Liver (tissue), 3 donors: Measurements from ENCODE around the gene ROR1.

ENCODE experiments used
- SP1 ChIP-seq: IDR thresholded peaks from 2 replicates; pipeline ENCODE4 v1.6.1; 2018; ENCODE audit warnings: antibody characterized with exemption, mild to moderate bottlenecking
- TF ChIP-seq, protein P1 (sequence below): fragments of 150-350 bp; IDR thresholded peaks from 2 replicates; pipeline ENCODE4 v1.5.1; 2017; ENCODE audit warnings: improper control_type of control experiment, low read depth, low read length; ENCODE audit not compliant: missing input control
- donor health status: healthy.
- donor health status: healthy.

GRCh38 chr1:63861052-63861691 is 87.4 kb downstream of the ROR1 start:
- TF ChIP-seq SP1 = no peak
- TF ChIP-seq, protein P1, sequence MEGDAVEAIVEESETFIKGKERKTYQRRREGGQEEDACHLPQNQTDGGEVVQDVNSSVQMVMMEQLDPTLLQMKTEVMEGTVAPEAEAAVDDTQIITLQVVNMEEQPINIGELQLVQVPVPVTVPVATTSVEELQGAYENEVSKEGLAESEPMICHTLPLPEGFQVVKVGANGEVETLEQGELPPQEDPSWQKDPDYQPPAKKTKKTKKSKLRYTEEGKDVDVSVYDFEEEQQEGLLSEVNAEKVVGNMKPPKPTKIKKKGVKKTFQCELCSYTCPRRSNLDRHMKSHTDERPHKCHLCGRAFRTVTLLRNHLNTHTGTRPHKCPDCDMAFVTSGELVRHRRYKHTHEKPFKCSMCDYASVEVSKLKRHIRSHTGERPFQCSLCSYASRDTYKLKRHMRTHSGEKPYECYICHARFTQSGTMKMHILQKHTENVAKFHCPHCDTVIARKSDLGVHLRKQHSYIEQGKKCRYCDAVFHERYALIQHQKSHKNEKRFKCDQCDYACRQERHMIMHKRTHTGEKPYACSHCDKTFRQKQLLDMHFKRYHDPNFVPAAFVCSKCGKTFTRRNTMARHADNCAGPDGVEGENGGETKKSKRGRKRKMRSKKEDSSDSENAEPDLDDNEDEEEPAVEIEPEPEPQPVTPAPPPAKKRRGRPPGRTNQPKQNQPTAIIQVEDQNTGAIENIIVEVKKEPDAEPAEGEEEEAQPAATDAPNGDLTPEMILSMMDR = no peak
